AG04450 (cell line): Measurements from ENCODE around the gene RIBC2. TPM values are rescaled to one million over a fixed set of nuclear protein-coding genes. Genes with fewer than 3 reads are reported as not detected.

Source experiments
- CTCF ChIA-PET: fragments of 300-600, 350-600 bp; formaldehyde crosslinking; extraction: SDS; loops from one replicate; lab custom pipeline; 2022; ENCODE audit warnings: antibody characterized with exemption, inconsistent platforms; lab: Charles Lee
- POLR2A ChIA-PET: fragments of 350-600 bp; formaldehyde crosslinking; extraction: SDS; loops from one replicate; lab custom pipeline; 2021; ENCODE audit warnings: antibody characterized with exemption, inconsistent platforms; lab: Yijun Ruan, JAX
- DNase-seq: peaks from one replicate; pipeline ENCODE4 v3.0.0-alpha.2; 2011; ENCODE audit warnings: low read depth, low spot score
- H3K27ac ChIP-seq: one replicate; pipeline ENCODE4 v1.5.1; 2012; ENCODE audit warnings: low read depth, low read length, control low read depth
- H3K27me3 ChIP-seq: one replicate; pipeline ENCODE4 v1.6.0; 2012; ENCODE audit warnings: low read length; ENCODE audit not compliant: control insufficient read depth, insufficient read depth
- H3K4me3 ChIP-seq: 2 replicates; pipeline ENCODE4 v1.5.1; 2011; ENCODE audit warnings: mild to moderate bottlenecking, low read depth, low read length, control low read depth
- H3K9me3 ChIP-seq: 2 replicates; pipeline ENCODE4 v1.5.1; 2012; ENCODE audit warnings: low read length; ENCODE audit not compliant: control insufficient read depth, insufficient read depth
- CTCF ChIP-seq: IDR thresholded peaks from 2 replicates; pipeline ENCODE4 v1.5.1; 2011; ENCODE audit warnings: low read depth, low read length, control low read depth, inconsistent platforms
- polyA plus RNA-seq: library from polyadenylated mRNA; depleted of rRNA; stranded (reverse); fragments of >200 nt; gene quantifications from 2 replicates; pipeline ENCODE4 v1.2.3, GENCODE V29; 2011

Gene RIBC2
- polyA plus RNA-seq, 1 experiment, result 0.20 TPM

GRCh38 chr22:45381348-45381747, 32.1 kb upstream of the RIBC2 start:
- CTCF ChIA-PET, result no interaction called here
- Histone ChIP-seq H3K4me3 (no peak overlapping the region), H3K27me3 (no peaks in the 10 kb centered on the region), H3K9me3 (no peaks in the 10 kb centered on the region), H3K27ac (no peak overlapping the region)
- POLR2A ChIA-PET, result interaction anchor here (0.5 kb wide), 1 partner anchor 25 kb away, joined by 5 read pairs; no protein-coding TSS in a partner anchor
- no peak for DNase-seq
- no peak for TF ChIP-seq CTCF

- H3K27ac ChIP-seq, result no peak overlapping the region
- peaks cover 19% of the 10 kb centered on the region for H3K27me3 ChIP-seq
- ChIA-PET CTCF (no interaction called here), POLR2A (no interaction called here)
- H3K4me3 ChIP-seq, result no peak overlapping the region
- no peak for TF ChIP-seq CTCF
- no peaks in the 10 kb centered on the region for H3K9me3 ChIP-seq
- no peak for DNase-seq
These were observed 23.9 kb upstream of the RIBC2 start for GRCh38 chr22:45389546-45389945.

GRCh38 chr22:45397806-45398205, 15.7 kb upstream of the RIBC2 start:
- H3K27me3 ChIP-seq, result peaks cover 31% of the 10 kb centered on the region
- no peak for TF ChIP-seq CTCF
- ChIA-PET POLR2A (no interaction called here), CTCF (no interaction called here)
- no peak overlapping the region for H3K4me3 ChIP-seq
- no peak overlapping the region for H3K27ac ChIP-seq
- DNase-seq, result no peak
- peaks cover 7% of the 10 kb centered on the region; the same call in 1 of the 2 replicates for H3K9me3 ChIP-seq

- POLR2A ChIA-PET, result no interaction called here
- CTCF ChIA-PET, result no interaction called here
- H3K27ac ChIP-seq, result no peak overlapping the region
- H3K9me3 ChIP-seq, result peaks cover 7% of the 10 kb centered on the region; the same call in 1 of the 2 replicates
- TF ChIP-seq CTCF, result no peak
- H3K27me3 ChIP-seq, result peaks cover 32% of the 10 kb centered on the region
- no peak overlapping the region for H3K4me3 ChIP-seq
- no peak for DNase-seq
These were observed 15.3 kb upstream of the RIBC2 start for GRCh38 chr22:45398214-45398613.

GRCh38 chr22:45399712-45400445, 13.6 kb upstream of the RIBC2 start:
- TF ChIP-seq CTCF, result no peak
- H3K27ac ChIP-seq, result no peak overlapping the region

More at GRCh38 chr22:45399712-45400445, 13.6 kb upstream of the RIBC2 start:
- H3K9me3 ChIP-seq, result peaks cover 7% of the 10 kb centered on the region; the same call in 1 of the 2 replicates
- no peak overlapping the region for H3K4me3 ChIP-seq
- POLR2A ChIA-PET, result no interaction called here
- CTCF ChIA-PET, result no interaction called here
- peaks cover 28% of the 10 kb centered on the region for H3K27me3 ChIP-seq
- DNase-seq, result no peak
